ENCODE measurements around the gene C11orf71.

C11orf71 gene

DNA sequence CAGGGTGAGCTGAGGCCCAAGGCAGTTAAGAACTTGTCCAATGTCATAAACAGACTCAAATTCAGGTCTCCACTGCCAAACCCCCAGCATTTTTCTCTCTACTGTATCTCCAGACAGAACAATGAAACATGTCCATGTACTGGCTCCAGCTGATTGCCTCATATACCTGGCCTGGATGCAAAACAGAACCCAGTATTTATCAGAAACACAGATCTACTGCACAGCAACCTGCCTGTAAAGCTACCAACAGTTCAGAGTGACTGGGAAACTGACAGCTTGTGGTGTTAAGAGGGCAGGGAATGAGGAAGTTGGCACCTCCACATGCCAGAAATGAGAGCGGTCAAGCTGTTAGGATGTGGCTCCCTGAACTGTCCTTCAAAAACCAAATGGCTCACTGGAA, 41.6 kb downstream of the C11orf71 start:
- no peak for DNase-seq

DNA sequence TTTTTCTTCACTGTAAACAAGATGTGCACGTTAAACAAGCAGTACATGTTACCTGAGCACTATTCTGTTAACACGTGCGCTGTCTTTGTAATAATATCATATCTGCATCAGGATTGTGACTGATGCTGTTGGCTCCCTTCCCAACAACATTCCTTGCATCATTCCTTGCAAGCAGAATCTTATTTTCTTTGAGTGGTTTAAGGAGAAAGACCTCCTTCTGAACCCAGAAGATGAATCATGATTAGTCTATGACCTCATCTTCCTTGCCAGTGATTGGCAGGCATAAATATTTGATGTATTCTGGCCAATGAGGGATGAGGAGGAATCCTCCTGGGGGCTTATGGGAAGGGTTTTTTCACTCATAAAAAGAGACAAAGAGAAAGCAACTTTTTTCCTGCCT, 46.2 kb downstream of the C11orf71 start:
- DNase-seq: no peak

DNA sequence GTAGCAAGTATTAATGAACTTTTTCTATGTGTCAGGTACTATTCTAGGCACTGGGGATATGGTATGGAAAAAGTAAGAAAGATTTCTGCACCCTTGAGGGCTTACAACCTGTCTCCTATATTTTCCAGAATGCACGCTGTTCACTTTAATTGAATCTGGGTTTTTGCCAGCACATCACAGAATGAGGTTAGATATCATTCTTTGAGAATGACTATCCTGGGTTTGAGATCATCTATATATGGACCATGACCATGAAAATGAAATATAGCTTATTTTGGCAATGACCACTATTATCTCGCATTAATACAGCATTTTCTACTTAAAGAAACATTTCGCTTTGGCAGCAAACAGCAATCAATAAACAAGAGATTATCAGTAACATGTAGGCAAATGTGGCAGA, 46.9 kb downstream of the C11orf71 start:
- no peak for DNase-seq

DNA sequence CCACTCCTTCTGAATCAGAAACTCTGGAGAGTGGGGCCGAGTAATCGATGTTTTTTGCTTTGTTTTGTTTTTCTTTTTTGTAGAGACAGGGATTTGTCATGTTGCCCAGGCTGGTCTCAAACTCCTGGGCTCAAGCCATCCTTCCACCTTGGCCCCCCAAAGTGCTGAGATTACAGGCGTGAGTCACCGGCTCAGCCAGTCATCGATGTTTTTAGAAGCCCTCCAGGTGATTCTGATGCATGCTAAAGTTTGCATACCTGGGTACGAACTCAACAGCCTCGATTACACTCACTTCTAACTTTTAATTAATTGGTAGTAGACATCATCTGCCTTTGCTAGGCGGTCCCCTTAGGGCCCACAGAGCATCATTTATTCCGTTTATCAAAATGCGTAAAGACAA, 50.3 kb downstream of the C11orf71 start:
- DNase-seq: no peak

Measured in activated effector memory CD4-positive, alpha-beta T cell treated with Interleukin-2 at 50 U/mL for 16 hours (primary cell).